ENCODE data around the gene TSFM.

DNA sequence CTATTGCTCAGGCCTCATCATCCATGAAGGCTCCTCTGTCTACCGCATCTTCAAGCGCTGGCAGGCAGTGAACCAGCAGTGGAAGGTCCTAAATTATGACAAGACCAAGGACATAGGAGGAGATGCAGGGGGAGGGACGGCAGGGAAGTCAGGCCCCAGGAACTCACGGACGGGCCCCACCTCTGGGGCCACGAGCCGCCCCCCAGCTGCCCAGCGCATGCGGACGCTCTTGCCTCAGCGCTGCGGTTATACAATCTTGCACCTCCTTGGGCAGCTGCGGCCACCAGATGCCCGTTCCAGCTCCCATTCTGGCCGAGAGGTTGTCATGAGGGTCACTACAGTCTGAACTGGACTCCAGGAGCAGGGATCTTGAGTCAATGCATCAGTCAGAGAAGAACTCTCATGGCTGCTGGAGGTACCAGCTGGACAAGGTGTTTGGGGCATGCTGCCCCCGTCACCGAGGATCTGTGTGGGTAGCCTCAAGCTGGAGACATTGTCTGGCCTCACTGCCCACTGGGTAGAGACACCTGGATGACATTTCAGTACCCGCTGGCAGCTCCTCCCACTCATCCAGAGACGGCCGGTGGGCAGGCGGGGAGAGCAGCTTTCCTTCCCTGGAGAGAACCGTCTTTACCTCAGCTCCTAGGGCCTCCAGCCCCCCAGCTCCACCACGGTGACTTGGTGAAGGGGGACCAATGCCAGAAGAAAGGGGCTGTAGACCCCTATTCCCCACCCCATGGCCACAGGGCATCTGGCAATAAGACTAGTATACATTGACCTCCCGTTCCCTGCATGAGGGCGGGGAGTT lies 23.8 kb upstream of the TSFM start:
- TF ChIP-seq, protein P1, sequence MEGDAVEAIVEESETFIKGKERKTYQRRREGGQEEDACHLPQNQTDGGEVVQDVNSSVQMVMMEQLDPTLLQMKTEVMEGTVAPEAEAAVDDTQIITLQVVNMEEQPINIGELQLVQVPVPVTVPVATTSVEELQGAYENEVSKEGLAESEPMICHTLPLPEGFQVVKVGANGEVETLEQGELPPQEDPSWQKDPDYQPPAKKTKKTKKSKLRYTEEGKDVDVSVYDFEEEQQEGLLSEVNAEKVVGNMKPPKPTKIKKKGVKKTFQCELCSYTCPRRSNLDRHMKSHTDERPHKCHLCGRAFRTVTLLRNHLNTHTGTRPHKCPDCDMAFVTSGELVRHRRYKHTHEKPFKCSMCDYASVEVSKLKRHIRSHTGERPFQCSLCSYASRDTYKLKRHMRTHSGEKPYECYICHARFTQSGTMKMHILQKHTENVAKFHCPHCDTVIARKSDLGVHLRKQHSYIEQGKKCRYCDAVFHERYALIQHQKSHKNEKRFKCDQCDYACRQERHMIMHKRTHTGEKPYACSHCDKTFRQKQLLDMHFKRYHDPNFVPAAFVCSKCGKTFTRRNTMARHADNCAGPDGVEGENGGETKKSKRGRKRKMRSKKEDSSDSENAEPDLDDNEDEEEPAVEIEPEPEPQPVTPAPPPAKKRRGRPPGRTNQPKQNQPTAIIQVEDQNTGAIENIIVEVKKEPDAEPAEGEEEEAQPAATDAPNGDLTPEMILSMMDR (IDR thresholded peaks at IDR 0.05; ENCODE audit: low read depth, low read length), result no peak
- TF ChIP-seq EZH2phosphoT487 (IDR thresholded peaks at IDR 0.05; ENCODE audit: low read depth), result no peak

Data from OCI-LY3 (cell line).